GM12872 (cell line): ENCODE measurements around the gene TSPYL6.

Experiments
- TF ChIP-seq, protein P1 (sequence below): IDR thresholded peaks from 3 replicates; pipeline ENCODE4 v1.5.1; 2011; ENCODE audit warnings: low read depth, mild to moderate bottlenecking, low read length, moderate library complexity; ENCODE audit not compliant: insufficient read depth

The TSPYL6 gene

DNA sequence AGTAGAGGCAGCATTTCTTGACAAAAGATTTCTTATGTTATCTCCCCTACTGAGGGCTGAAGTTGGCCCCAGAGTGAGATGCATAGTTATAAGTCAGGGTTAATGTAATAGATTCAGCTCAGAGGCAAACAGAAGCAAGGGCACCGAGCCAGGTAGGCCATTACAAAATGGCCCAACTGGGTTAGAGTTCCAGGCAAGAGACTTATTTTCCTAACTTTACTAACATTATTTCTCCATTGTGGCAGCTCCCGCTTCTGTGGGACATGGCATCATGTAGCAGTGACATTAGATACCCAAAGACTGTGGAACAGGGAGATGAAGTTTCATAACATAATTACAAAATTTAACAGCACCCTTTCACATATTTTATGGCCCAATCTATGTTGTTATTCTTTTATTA, 27.1 kb downstream of the TSPYL6 start:
- TF ChIP-seq, protein P1, sequence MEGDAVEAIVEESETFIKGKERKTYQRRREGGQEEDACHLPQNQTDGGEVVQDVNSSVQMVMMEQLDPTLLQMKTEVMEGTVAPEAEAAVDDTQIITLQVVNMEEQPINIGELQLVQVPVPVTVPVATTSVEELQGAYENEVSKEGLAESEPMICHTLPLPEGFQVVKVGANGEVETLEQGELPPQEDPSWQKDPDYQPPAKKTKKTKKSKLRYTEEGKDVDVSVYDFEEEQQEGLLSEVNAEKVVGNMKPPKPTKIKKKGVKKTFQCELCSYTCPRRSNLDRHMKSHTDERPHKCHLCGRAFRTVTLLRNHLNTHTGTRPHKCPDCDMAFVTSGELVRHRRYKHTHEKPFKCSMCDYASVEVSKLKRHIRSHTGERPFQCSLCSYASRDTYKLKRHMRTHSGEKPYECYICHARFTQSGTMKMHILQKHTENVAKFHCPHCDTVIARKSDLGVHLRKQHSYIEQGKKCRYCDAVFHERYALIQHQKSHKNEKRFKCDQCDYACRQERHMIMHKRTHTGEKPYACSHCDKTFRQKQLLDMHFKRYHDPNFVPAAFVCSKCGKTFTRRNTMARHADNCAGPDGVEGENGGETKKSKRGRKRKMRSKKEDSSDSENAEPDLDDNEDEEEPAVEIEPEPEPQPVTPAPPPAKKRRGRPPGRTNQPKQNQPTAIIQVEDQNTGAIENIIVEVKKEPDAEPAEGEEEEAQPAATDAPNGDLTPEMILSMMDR, result no peak

DNA sequence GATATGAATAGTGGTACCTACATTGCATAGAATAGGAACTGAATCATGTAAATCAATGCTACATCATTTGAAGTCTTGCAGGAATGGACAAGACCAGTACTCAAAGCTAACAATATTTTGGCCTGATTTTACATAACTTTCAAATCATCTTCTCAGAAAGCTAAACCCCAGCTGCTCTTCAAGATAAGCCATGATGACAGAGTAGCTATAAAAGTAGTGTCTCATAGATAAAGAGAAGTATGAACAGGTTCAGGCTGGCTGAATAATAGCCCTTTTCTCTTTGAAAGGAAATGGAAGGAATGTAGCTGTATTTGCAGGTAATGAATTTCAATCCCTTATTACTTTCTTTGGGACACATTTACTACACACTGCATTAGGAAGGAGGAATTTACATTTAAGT, 28.2 kb downstream of the TSPYL6 start:
- TF ChIP-seq, protein P1, result no peak

DNA sequence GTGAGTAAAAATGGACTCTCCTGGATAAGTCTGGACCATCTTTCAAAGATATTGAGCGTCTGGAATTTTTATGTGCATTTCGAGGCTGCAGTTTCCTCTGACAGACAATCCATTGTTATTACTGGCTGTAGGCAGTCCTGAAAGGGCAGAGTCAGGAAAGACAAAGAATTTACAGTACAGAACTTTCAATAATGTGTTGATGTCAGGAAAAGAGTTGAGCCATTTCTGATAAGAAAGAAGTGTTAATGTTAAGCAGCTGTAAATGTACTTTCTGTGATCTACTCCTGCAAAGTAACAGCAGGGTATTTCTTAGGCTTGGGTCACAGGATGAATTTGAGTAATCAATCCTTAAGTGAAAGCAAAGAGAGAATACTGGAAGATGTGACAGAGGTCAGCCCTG, 29.8 kb downstream of the TSPYL6 start:
- TF ChIP-seq, protein P1, result no peak

DNA sequence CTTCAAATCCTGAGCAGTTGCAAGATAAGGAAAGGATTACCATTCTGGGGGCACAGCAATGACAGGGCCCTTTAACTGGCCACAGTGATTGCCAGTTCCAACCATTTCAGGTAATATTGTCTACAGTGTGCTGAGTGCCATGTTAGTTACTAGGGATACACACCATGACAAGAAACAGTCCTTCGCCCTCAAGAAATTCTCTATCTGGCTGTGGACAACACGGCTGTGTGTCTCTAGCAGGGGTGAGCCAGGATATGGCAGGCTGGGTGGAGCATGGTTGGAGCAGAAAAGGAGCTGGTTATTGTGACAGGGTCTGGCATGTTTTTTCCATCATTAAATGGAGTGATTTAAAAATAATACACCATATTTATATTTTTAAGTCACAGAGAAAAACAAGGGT, 31.0 kb downstream of the TSPYL6 start:
- TF ChIP-seq, protein P1, result no peak

DNA sequence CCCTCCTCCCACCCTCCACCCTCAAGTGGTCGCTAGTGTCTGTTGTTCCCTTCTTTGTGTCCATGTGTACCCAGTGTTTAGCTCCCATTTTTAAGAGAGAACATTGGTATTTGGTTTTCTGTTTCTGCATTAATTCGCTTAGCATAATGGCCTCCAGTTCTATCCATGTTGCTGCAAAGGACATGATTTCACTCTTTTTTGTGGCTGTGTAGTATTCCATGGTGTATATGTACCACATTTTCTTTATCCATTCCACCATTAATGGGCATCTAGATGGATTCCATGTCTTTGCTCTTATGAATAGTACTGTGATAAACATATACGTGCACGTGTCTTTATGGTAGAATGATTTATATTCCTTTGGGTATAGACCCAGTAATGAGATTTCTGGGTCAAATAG, 42.9 kb downstream of the TSPYL6 start:
- TF ChIP-seq, protein P1, result no peak

DNA sequence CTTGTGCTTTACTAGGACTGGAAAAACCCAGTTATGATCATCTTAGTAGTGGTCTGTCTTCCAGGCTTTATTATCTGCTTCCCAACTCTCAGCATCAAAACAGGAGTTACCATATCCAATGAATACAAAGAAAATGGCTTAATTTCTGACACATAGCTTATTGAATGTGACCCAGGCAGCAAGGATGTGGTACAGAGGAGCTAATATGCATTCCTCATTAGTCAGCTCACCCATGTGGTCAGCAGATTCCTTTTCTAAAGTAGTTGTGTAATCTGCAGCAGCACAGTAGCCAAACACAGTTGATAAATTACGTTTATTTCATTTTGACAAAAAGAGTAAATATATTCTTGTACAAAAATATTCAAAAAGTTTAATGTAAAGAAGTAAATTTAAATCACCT, 43.6 kb downstream of the TSPYL6 start:
- TF ChIP-seq, protein P1, result no peak

DNA sequence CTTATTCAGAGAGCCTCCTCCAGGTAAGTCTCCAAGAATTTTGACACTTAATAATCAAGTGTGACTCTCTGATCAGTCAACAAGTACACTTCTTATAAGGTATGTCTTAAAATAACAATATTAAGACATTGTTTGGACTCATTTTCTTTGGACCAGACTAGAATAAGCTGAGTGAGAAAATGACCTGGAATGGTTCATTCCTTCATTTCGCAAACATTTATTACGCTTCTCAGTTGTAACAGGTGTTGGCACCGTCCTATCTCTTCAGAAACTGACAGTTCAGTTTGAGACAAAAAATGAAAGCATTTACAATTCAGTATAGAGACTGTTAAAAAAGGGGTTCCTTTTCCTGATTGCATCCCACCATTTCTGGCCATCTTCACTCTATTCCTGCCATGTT, 46.6 kb downstream of the TSPYL6 start:
- TF ChIP-seq, protein P1, result no peak
